K562 (cell line): Measurements from ENCODE around the gene RBMX. TPM values are rescaled to one million over a fixed set of nuclear protein-coding genes. Genes with fewer than 3 reads are reported as not detected.
A peak's percentile ranks its signal among the peaks of the same experiment; 100 is the strongest.

Source experiments
- ARHGAP35 ChIP-seq: fragments of 450-650 bp; IDR thresholded peaks from 2 replicates; pipeline ENCODE4 v1.6.1; 2018; ENCODE audit not compliant: partially characterized antibody
- ARID2 ChIP-seq: fragments of 450-650 bp; IDR thresholded peaks from 2 replicates; pipeline ENCODE4 v1.6.1; 2017; ENCODE audit warnings: antibody characterized with exemption, mild to moderate bottlenecking
- EP400 ChIP-seq: fragments of 450-650 bp; IDR thresholded peaks from 2 replicates; pipeline ENCODE4 v1.6.1; 2017; ENCODE audit warnings: antibody characterized with exemption, mild to moderate bottlenecking, moderate library complexity
- KLF13 ChIP-seq: fragments of 450-650 bp; IDR thresholded peaks from 2 replicates; pipeline ENCODE4 v1.6.1; 2016; ENCODE audit warnings: missing genetic modification characterization, low read depth, mild to moderate bottlenecking, missing compliant biosample characterization, moderate library complexity, borderline replicate concordance
- NUFIP1 ChIP-seq: fragments of 450-650 bp; IDR thresholded peaks from 2 replicates; pipeline ENCODE4 v1.6.1; 2018; ENCODE audit not compliant: partially characterized antibody
- OTX1 ChIP-seq: fragments of 450-650 bp; formaldehyde crosslinking; IDR thresholded peaks from 2 replicates; pipeline ENCODE4 v1.4.0; 2022; ENCODE audit warnings: mild to moderate bottlenecking
- PHB2 ChIP-seq: fragments of 450-650 bp; IDR thresholded peaks from 2 replicates; pipeline ENCODE4 v1.6.1; 2017; ENCODE audit warnings: low read depth
- POLR2H ChIP-seq: IDR thresholded peaks from 2 replicates; pipeline ENCODE4 v1.6.1; 2016; ENCODE audit warnings: missing genetic modification characterization, low read depth, mild to moderate bottlenecking, control low read depth, missing compliant biosample characterization, moderate library complexity
- SAFB2 ChIP-seq: fragments of 200-400 bp; formaldehyde crosslinking; IDR thresholded peaks from 2 replicates; pipeline ENCODE4 v1.6.1; 2018; ENCODE audit warnings: borderline replicate concordance, low read length, low read depth, moderate library complexity; ENCODE audit not compliant: severe bottlenecking
- SMARCA4 ChIP-seq: fragments of 450-650 bp; IDR thresholded peaks from 2 replicates; pipeline ENCODE4 v1.6.1; 2016
- SMARCA5 ChIP-seq: fragments of 450-650 bp; IDR thresholded peaks from 2 replicates; pipeline ENCODE4 v1.6.1; 2016
- polyA plus RNA-seq, 8 experiments: library from polyadenylated mRNA; depleted of rRNA in 4 of 8; stranded (reverse) in 5 of 8; unstranded in 3 of 8; fragments of >200 nt; fragmentation: Nextera tagmentation in 2 of 8; fragmentation: Illumina TruSeq in 1 of 8; extraction: Ambion mirVana in 2 of 8; extraction: Trizol in 1 of 8; gene quantifications; 2 replicates each; pipeline versions ENCODE4 v1.2.1 to v1.2.3, GENCODE V29; 2011 to 2014; ENCODE audit warnings: inconsistent platforms in 1 of 8, missing spikeins in 1 of 8
- total RNA-seq, 7 experiments: library from RNA; depleted of rRNA in 6 of 7; stranded (reverse); fragments of >200 nt in 6 of 7; fragmentation: Illumina TruSeq in 2 of 7; extraction: Trizol in 2 of 7; gene quantifications; 2 replicates each; pipeline versions ENCODE4 v1.2.1 to v1.2.3, GENCODE V29; 2011 to 2021; ENCODE audit warnings: low replicate concordance in 1 of 7
- TF ChIP-seq, protein P1 (sequence below): fragments of 450-650 bp; IDR thresholded peaks from 2 replicates; pipeline ENCODE4 v1.6.1; 2016; ENCODE audit warnings: borderline replicate concordance
- TF ChIP-seq, protein P2 (sequence below): fragments of 450-650 bp; formaldehyde crosslinking; IDR thresholded peaks from 2 replicates; pipeline ENCODE4 v1.4.0; 2022; ENCODE audit warnings: missing genetic modification characterization
- TF ChIP-seq, protein P3 (sequence below), 2 experiments: IDR thresholded peaks; 2 replicates each; pipeline ENCODE4 v1.6.1; 2011; ENCODE audit warnings: borderline replicate concordance in 1 of 2, control low read depth in 1 of 2, low read depth in 1 of 2, low read length in 1 of 2, mild to moderate bottlenecking in 1 of 2, mixed read lengths in 1 of 2, moderate library complexity in 1 of 2; ENCODE audit not compliant: insufficient read depth in 1 of 2, insufficient read length in 1 of 2, poor library complexity in 1 of 2, severe bottlenecking in 1 of 2; ENCODE audit errors: extremely low read depth in 1 of 2
- TF ChIP-seq, protein P4 (sequence below): fragments of 450-650 bp; IDR thresholded peaks from 2 replicates; pipeline ENCODE4 v1.6.1; 2016; ENCODE audit warnings: antibody characterized with exemption

The RBMX gene
- total and polyA plus RNA-seq, 9 of the 15 experiments (the other 6 are each of a cell fraction or from before 2014, with no cell fraction given): 405 to 671 (median 540) TPM

DNA sequence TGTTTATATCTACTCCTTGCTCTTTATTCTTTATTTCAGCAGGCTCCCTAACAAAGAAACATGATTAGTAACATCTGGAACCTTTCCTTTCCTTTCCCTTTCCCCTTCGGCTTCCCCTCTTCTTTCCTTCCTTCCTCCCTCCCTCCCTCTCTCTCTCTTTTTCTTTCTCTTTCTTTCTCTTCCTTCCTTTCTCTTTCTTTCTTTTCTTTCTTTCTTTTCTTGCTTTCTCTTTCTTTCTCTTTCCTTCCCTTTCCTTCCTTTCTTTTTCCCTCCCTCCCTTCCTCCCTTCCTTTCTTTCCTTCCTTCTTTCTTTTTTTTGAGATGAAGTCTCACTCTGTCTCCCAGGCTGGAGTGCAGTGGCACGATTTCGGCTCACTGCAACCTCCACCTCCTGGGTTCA lies 30.7 kb upstream of the RBMX start (continued):
- TF ChIP-seq ARHGAP35: no peak
- peak; percentile 10; the same call in 1 of the 2 replicates for TF ChIP-seq PHB2
- no peak for TF ChIP-seq KLF13 (tag)
- TF ChIP-seq SAFB2: no peak
- TF ChIP-seq, protein P1, sequence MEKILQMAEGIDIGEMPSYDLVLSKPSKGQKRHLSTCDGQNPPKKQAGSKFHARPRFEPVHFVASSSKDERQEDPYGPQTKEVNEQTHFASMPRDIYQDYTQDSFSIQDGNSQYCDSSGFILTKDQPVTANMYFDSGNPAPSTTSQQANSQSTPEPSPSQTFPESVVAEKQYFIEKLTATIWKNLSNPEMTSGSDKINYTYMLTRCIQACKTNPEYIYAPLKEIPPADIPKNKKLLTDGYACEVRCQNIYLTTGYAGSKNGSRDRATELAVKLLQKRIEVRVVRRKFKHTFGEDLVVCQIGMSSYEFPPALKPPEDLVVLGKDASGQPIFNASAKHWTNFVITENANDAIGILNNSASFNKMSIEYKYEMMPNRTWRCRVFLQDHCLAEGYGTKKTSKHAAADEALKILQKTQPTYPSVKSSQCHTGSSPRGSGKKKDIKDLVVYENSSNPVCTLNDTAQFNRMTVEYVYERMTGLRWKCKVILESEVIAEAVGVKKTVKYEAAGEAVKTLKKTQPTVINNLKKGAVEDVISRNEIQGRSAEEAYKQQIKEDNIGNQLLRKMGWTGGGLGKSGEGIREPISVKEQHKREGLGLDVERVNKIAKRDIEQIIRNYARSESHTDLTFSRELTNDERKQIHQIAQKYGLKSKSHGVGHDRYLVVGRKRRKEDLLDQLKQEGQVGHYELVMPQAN: peak; percentile 56; the same call in 1 of the 2 replicates
- TF ChIP-seq, protein P2, sequence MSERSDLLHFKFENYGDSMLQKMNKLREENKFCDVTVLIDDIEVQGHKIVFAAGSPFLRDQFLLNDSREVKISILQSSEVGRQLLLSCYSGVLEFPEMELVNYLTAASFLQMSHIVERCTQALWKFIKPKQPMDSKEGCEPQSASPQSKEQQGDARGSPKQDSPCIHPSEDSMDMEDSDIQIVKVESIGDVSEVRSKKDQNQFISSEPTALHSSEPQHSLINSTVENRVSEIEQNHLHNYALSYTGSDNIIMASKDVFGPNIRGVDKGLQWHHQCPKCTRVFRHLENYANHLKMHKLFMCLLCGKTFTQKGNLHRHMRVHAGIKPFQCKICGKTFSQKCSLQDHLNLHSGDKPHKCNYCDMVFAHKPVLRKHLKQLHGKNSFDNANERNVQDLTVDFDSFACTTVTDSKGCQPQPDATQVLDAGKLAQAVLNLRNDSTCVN (CRISPR knock-in tag): 0 out of 2 replicates have a peak, but pooled peaks have one; percentile 30
- TF ChIP-seq POLR2H: no peak
- no peak for TF ChIP-seq NUFIP1
- TF ChIP-seq, protein P3, sequence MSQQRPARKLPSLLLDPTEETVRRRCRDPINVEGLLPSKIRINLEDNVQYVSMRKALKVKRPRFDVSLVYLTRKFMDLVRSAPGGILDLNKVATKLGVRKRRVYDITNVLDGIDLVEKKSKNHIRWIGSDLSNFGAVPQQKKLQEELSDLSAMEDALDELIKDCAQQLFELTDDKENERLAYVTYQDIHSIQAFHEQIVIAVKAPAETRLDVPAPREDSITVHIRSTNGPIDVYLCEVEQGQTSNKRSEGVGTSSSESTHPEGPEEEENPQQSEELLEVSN (IDR thresholded peaks at IDR 0.05; ENCODE audit: borderline replicate concordance in 1 of 2, extremely low read depth in 1 of 2, insufficient read depth in 1 of 2, insufficient read length in 1 of 2, low read depth in 1 of 2, low read length in 1 of 2, poor library complexity in 1 of 2, severe bottlenecking in 1 of 2): no peak
- TF ChIP-seq, protein P4, sequence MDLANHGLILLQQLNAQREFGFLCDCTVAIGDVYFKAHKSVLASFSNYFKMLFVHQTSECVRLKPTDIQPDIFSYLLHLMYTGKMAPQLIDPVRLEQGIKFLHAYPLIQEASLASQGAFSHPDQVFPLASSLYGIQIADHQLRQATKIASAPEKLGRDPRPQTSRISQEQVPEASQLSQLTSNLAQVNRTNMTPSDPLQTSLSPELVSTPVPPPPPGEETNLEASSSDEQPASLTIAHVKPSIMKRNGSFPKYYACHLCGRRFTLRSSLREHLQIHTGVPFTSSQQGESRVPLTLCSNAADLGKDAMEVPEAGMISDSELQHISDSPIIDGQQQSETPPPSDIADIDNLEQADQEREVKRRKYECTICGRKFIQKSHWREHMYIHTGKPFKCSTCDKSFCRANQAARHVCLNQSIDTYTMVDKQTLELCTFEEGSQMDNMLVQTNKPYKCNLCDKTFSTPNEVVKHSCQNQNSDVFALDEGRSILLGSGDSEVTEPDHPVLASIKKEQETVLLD: 0 out of 2 replicates have a peak, but pooled peaks have one; percentile 31
- TF ChIP-seq SMARCA5: 0 out of 2 replicates have a peak, but pooled peaks have one; percentile 51
- no peak for TF ChIP-seq OTX1 (CRISPR knock-in tag)
- peak; percentile 27; the same call in 1 of the 2 replicates for TF ChIP-seq EP400
- TF ChIP-seq SMARCA4: peak; percentile 44
- peak; percentile 56; the same call in 1 of the 2 replicates for TF ChIP-seq ARID2
